HG03457 (cell line): ENCODE data around the gene TYK2.
"Not testable (repeated sequence)": the region's sequence is repeated elsewhere in the genome, so short reads cannot be mapped to it uniquely, and the experiment has no call there.

Experiments used
- ATAC-seq: cut with Tn5 transposase; IDR thresholded peaks from one replicate; pipeline ENCODE4 v1.9.1; 2021; ENCODE audit warnings: moderate number of reproducible peaks; ENCODE audit not compliant: unreplicated experiment

Gene TYK2

DNA sequence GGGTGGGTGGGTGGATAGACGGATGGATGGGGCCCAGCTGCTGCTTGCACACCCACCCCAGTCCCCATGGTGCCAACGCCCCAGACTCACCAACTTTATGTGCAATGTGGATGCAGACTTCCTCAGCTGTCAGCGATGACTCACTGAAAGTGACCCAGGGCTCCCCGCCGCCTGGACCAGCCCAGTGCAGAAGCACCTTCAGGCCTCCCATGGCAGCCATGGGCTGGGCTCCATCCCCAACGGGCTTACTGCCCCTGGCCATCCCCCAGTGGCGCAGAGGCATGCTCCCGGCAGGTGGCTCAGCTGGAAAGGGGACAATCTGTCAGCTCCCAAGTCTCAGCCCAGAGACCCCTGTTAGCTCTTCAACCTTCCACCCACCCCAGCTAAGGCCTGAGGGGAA is 2.2 kb downstream of the TYK2 start:
- ATAC-seq, result no peak

DNA sequence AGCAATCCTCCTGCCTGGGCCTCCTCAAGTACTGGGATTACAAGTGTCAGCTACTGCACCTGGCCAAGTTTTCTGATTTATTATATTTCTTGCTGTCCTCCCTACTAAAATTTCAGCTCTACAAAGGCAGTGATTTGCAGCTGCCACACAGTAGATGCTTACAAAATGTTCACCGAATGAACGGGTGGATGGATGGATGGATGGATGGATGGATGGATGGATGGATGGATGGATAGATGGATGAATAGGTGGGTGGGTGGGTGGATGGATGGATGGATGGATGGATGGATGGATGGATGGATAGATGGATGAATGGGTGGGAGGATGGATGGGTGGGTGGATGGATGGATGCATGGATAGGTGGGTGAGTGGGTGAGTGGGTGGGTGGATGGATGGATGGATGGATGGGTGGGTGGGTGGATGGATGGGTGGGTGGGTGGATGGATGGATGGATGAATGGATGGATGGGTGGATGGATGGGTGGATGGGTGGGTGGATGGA is 3.2 kb downstream of the TYK2 start:
- not testable (repeated sequence) for ATAC-seq

DNA sequence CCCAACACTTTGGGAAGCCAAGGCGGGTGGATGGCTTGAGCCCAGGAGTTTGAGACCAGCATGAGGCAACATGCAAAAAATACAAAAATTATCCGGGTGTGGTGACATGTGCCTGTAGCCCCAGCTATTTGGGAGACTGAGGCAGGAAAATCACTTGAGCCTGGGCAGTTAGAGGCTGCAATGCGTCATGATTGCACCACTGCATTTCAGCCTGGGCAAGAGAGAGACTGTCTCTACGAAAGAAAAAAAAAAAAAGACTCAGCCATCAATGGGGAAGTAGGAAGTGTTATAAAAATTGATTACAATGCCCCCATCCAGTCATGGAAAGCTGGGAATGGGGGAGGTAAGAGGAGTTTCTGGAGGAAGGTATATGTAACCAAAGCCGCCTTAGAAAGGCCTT is 5.4 kb downstream of the TYK2 start:
- ATAC-seq, result no peak

DNA sequence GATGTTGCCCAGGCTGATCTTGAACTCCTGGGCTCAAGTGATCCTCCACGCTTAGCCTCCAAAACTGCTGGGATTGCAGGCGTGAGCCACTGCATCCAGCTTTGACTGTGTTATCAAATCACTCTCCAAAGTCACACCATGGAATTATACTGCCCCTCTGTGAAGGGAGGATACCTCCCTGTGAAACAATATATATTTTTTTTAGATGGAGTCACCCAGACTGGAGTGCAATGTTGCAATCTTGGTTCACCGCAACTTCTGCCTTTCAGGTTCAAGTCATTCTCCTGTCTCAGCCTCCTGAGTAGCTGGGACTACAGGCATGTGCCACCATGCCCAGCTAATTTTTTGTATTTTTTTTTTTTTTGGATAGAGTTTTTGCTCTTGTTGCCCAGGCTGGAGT is 7.7 kb downstream of the TYK2 start:
- ATAC-seq, result no peak

DNA sequence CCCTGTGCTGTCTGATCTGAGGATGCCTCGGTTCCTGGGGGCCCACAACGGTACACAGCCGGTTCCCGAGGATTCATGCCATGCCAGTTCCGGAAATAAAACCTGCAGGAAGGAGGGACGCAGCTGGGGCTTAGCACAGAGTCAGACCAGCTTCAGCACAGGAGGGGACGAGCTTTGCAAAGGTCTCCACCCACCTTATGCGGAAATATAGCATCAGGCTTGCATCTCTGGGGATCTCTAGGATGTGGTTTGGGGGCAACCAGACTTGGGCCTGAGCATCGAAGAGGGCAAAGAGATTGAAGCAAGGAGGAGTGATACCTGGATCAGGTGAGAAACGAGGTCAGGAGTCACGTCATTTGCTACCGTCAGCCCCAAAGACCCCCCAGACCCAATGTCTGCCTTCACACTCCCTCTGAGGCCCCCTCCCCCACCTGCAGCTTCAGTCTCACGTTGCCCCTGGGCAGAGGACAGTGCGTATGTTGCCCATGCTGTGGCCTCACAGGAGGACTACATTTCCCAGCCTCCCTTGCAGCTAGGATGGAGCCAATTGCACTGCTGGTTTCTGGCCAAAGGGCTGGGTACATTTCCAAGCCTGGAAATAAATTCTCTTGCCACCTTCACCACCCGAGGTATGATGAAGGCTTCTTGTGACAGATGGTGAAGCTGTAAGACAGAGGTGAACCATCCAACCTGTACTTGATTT is 12.1 kb downstream of the TYK2 start:
- ATAC-seq, result no peak

DNA sequence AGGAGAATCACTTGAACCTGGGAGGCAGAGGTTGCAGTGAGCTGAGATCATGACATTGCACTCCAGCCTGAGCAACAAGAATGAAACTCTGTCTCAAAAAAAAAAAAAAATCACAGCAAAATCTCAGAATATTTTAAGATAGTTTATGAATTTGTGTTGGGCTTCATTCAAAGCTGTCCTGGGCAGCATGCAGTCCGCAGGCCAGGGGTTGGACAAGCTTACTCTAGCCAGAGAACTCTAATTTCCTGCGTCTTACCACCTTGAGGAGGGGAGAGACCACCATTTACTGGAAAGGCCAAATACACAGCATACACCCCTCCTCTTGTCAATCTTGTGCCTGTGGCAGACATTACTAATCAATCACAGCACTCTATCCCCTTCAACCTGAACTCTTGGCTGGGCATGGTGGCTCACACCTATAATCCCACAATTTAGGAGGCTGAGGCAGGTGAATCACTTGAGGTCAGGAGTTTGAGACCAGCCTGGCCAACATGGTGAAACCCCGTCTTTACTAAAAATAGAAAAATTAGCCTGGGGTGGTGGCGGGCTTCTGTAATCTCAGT is 13.3 kb downstream of the TYK2 start:
- ATAC-seq, result not testable (repeated sequence)

DNA sequence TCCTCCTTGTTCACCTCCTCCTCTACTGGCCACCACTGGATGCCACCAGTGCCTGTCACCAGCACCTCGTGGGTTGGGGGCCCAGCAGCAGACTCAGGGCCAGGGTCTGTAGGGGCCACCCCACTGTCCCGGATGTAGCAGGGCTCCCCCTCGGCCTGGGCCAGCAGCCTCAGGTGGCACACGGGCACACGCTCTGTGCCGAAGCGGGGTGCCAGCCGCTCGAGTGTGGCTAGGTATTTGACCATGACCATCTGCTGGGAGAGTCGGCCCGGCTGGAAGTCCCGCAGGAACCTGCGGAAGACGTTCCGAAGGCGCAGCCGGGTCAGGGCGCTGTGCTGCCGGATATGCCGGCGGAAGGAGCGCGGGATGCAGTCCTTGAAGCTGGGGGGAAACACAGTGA is 14.9 kb downstream of the TYK2 start:
- no peak for ATAC-seq

DNA sequence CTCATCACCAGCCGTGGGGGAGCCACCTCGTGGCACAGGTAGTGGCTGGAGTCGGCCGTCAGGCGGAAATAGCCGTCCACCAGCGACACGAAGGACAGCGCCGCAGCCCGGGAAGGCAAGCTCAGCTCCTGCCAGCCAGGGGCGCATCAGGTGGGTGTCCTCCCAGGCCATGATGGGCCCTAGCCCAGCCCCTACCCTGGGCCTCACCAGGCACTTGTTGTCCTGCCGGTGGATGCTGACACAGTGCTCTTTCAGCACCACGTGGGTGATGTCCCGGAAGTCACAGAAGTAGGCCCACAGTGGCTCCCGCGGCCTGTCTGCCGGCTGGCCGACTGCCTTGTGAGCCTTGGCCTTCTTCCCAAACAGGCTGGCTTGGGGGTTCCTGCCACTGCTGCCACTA is 15.7 kb downstream of the TYK2 start:
- no peak for ATAC-seq

DNA sequence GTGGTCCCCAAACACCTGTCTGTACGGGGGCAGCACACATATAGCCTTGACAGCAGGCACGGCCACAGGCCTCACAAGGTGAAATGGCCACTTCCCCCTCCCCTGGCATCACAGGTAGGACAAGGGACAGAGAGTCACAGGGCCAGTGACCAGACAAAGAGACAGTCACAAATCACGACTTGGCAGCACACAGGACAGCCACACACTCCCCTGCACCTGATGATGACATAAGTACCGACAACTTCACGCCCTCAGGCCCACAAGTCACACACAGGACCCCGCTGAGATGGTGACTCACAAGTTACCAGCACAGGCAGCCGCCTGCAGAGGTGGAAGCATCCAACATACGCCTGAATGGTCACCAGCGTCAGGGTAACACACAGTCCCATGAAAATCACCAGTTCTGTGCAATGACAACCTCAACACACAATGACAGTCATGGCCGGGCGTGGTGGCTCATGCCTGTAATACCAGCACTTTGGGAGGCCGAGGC is 16.5 kb downstream of the TYK2 start:
- no peak for ATAC-seq

DNA sequence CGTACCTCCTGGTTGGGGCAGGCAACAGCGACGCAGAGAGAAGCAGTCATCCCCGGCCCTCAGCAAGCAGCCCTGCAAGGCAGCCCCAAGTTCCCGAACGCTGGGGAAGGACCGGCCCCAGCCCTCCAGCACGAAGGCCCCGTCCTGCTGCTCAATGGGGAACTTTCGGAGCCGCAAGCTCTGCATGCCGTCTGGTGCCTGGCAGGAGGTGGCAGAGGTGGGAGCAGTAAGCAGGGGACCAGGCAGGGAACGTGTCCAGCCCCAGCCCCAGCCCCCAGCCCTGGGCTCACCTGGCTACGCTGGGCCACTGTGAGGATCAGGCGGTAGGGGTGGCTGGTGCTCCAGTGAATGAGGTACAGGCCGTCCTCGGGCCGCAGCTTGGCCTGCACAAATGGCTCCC is 18.1 kb downstream of the TYK2 start:
- ATAC-seq, result no peak

DNA sequence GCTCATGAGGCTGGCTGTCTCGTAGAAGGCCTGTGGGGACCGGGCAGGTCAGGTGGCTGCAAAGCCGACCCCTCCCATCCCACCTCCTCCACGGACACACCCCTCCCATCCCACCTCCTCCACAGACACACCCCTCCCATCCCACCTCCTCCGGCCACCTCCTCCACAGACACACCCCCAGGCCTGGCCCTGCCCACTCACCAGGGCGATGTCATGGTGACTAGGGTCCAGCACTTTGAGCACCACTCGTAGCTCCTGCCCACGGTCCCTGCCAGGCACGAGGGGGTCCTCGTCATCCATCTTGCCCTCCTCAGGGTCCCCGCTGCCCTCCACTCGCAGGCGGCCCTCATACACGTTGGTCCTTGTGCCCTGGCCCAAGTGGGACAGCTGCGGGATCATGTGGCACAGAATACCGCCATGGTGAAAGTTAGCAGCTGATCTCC is 18.8 kb downstream of the TYK2 start:
- no peak for ATAC-seq

DNA sequence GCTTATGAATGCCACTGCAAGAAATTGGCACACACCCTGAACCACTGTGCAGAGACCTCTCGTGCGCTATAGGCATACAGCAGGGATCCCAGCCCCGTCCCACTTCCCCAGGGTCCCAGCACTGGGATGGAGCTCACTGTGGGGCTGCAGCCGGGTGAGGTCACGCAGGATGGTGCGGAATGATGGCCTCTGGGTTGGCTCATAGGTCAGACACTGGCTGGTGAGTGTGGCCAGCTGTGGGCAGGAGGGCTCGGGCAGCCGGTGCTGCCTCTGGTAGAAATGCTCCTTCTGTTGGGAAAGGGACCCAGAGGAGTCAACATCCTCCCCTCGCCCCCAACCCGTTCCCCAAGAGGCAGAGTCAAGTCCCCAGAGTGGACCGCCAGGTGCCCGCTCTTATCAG is 23.9 kb downstream of the TYK2 start:
- no peak for ATAC-seq

DNA sequence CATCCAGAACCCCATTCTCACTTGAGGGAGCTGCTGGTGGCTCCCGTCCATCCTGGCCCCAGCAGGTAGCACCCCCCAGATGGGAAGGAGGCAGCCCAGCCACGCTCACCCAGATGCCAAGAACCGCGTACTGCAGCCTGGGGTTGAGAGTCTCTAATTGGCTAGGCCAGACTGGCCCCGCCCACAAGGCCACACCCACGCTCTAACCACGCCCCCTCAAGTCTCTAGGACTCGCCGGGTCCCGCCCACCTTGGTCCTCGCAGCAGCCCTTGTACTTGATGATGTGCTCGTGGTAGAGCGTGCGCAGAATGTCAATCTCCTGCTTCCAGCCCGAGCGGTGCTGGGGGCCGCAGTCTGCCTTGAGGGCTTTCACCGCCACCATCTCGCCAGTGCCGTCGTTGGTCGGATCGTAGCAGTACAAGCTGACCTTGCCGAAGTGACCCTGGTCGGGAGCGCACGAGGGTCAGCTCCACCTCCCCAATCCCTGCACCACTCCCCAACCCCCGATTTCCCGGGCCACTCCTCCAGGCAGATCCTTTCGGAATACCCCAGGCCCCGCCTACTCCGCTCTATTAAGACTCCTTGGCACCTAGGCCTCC is 26.5 kb downstream of the TYK2 start:
- ATAC-seq, result no peak

DNA sequence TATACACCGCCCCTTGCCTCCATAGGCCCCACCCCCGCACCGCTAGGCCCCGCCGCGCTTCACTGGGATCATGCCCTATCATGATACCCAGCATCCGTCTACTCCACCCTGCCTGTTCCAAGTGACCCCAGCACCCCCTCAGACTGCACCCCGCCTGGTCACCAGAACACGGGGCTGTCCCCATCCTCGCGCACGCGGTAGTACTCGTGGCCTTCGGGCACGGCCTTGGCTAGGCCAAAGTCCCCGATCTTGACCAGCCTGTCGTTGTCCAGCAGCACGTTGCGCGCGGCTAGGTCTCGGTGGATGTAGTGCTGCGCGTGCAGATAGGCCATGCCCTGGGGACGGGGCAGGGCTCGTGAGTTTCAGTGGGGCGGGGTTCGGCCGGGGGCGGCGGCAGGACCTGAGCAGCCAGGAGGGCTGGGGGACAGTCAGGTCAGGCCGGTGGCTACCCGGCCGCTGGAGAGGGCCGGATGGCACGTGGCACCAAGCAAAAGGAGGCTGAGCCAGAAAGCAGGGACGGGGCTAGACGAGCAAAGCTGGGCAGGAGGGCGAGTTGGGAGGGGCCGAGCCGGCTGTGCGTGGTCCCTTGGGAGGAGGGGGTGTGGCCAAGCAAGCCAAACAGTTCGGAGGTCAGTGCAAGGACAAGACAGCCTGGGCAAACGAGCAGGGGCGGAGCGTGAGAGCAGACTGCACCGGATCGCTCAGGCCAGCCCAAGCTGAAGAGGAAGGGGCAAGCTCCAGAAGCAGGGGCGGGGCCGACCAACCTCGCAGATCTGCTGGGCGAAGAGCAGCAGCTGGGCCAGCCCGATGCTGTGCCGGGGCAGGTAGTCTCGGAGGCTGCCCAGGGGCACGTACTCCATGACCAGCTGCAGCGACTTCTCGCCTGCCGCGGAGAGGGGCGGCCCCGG is 27.4 kb downstream of the TYK2 start:
- ATAC-seq, result no peak

DNA sequence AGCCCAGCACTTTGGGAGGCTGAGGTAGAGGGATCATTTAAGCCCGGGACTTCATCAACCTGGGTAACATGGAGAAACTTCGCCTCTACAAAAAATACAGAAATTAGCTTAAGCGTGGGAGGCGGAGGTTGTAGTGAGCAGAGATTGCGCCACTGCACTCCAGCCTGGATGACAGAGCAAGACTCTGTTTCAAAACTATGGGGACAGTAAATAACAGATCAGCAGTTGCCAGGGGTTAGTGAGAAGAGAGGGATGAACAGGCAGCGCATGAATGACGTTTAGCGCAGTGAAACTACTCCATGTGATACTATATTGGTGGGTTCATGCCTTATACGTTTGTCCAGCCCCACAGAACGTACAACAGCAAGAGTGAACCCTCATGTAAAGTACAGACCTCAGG is 33.9 kb downstream of the TYK2 start:
- ATAC-seq, result no peak

DNA sequence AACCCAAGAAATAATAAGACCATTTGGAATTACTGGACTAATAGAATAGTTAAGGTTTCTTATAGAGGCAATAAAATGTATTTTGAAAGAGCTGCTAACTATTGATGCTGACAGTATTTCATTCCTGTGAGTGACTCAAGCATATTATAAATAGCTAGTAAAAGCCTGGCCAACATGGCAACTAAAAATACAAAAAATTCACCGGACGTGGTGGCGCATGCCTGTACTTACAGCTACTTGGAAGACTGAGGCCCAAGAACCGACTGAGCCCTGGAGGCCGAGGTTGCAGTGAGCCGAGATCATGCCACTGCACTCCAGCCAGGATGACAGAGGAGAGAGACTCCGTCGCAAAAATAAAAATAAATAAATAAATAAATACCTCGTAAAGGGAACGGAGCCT is 35.6 kb downstream of the TYK2 start:
- no peak for ATAC-seq

DNA sequence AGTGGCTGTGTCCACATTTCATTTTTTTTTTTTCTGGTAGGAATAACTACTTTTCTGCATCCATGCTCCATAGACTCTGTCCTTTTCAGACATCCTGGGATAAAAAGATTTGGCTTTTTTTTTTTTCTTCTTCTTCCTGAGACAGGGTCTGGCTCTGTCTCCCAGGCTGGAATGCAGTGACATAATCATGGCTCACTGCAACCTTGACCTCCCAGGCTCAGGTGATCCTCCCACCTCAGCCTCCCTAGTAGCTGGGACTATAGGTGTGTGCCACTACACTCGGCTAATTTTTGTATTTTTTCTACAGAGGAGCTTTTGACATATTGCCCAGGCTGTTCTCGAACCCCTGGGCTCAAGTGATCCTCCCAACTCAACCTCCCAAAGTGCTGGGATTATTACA is 36.9 kb downstream of the TYK2 start:
- no peak for ATAC-seq

DNA sequence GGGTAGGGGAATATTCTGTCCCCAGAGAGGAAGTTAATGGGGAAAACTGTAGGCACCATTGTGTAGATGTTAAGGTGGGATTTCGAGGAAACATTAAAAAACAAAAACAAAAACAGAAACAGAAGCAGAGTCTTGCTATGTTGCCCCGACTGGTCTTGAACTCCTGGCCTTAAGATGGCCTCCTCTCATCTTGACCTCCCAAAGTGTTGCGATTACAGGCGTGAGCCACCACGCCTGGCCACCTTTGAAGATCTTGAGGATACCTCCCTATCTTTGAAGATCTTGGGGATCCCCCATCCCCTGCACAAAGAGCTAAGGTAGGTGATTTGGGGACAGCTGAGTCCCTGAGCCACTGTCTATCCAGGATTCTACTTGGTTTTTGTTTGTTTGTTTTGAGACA is 40.4 kb downstream of the TYK2 start:
- no peak for ATAC-seq

DNA sequence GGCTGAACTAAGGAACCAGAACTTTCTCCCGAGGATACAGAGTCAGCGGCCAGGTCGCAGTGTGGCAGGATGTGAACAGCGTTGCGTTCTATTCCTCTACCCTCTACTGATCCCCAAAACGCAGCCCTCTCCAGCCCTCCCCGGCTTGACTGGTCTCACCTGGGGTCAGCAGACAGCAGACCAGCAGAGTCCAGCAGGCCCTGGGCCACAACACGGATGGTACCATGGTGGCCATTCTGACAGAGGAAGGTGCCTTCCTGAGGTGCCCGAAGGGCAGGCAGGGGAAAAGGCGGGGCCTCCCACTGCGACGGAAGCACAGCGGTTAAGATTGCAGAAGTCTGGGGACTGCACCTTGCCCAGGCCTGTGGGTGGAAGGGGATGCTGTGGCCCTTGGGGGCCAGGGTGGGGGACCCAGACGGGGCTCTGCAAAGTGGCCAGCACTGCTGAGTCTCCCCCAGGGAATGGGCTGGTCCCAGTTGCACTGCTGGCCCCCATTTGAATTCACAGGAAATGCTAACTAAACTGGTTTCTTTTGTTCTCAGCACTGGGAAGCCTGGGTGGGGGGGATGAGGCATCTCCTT is 40.9 kb downstream of the TYK2 start, which contains the start of gene ICAM3:
Gene ICAM3, minus strand, starts transcription at position 245 of the 581 bp plus-strand sequence. Its CDS starts 10 bp downstream, at position 235.
- ATAC-seq, result no peak

DNA sequence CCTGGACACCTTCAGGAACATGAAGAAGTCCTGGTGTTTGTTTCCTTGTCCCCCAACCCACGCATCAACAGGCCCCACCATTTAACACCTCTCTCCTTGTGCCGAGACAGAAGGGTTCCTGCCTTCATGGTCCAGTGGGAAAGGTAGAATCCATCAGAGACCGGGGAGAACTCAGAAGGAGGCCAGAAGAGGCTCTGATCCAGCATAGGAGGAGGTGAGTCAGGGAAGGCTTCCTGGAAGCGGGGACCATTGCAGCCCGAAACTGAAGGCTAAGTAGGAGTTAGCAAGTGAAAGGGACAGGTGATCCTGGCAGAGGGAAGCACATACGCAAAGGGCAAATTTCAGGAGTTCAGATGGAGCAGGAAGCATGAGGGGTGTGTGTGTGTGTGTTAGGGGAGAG is 41.4 kb downstream of the TYK2 start:
- ATAC-seq, result no peak

DNA sequence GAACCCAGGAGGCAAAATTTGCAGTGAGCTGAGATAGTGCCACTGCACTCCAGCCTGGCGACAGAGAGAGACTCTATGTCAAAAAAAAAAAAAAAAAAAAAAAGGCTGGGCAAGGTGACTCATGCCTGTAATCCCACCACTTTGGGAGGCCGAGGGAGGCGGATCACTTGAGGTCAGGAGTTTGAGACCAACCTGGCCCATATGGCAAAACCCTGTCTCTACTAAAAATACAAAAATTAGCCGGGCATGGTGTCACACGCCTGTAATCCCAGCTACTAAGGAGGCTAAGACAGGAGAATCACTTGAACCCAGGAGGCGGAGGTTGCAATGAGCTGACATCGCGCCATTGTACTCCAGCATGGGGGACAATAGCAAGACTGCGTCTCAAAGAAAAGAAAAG is 43.6 kb downstream of the TYK2 start:
- ATAC-seq, result not testable (repeated sequence)
